GM12892 (cell line): ENCODE data around the gene MDFIC.

ENCODE experiments used
- DNase-seq: peaks from one replicate; pipeline ENCODE4 v3.0.0; 2011; ENCODE audit not compliant: insufficient read length
- FAIRE-seq: peaks from 2 replicates; lab custom pipeline; 2011; peaks lifted over from hg19 to GRCh38; lab: Jason Lieb, UNC
- POLR2A ChIP-seq: IDR thresholded peaks from 2 replicates; pipeline ENCODE4 v1.6.1; 2011; ENCODE audit warnings: low read depth, low read length, control low read depth
- POLR2AphosphoS5 ChIP-seq: IDR thresholded peaks from 2 replicates; pipeline ENCODE4 v1.6.1; 2011; ENCODE audit warnings: low read depth, low read length, control low read depth
- TAF1 ChIP-seq: IDR thresholded peaks from 2 replicates; pipeline ENCODE4 v1.6.1; 2011; ENCODE audit warnings: low read depth, mild to moderate bottlenecking, control low read depth, low read length, borderline replicate concordance

Gene MDFIC

GRCh38 chr7:114941692-114942091, 19.8 kb downstream of the MDFIC start:
- TF ChIP-seq POLR2A (no peak), TAF1 (no peak), POLR2AphosphoS5 (no peak)
- DNase-seq (no peak), FAIRE-seq (peak; percentile 91)

- TF ChIP-seq POLR2A (no peak), POLR2AphosphoS5 (no peak), TAF1 (no peak)
- DNase-seq (no peak), FAIRE-seq (peak; percentile 62)
These were observed 20.7 kb downstream of the MDFIC start for GRCh38 chr7:114942446-114943175.

- no peak for FAIRE-seq
- TF ChIP-seq POLR2A, result no peak
- no peak for TF ChIP-seq POLR2AphosphoS5
- TF ChIP-seq TAF1, result no peak
- DNase-seq, result no peak
These were observed 21.6 kb downstream of the MDFIC start for GRCh38 chr7:114943530-114943929.

- peak; percentile 38 for FAIRE-seq
- DNase-seq, result no peak
- TF ChIP-seq TAF1 (no peak), POLR2AphosphoS5 (no peak), POLR2A (no peak)
These were observed 22.3 kb downstream of the MDFIC start for GRCh38 chr7:114943953-114944744.

GRCh38 chr7:114944745-114945625, 23.1 kb downstream of the MDFIC start:
- no peak for FAIRE-seq
- no peak for TF ChIP-seq TAF1
- TF ChIP-seq POLR2AphosphoS5, result no peak
- DNase-seq, result no peak

- no peak for DNase-seq
- FAIRE-seq, result no peak
- TF ChIP-seq TAF1, result no peak
- no peak for TF ChIP-seq POLR2AphosphoS5
- TF ChIP-seq POLR2A, result no peak
These were observed 27.3 kb downstream of the MDFIC start for GRCh38 chr7:114949231-114949630.

GRCh38 chr7:114952296-114952695, 30.4 kb downstream of the MDFIC start:
- no peak for TF ChIP-seq POLR2A
- no peak for TF ChIP-seq TAF1
- no peak for TF ChIP-seq POLR2AphosphoS5
- FAIRE-seq (no peak), DNase-seq (no peak)

GRCh38 chr7:114953724-114954123, 31.8 kb downstream of the MDFIC start:
- TF ChIP-seq TAF1, result no peak
- no peak for TF ChIP-seq POLR2AphosphoS5
- TF ChIP-seq POLR2A, result no peak
- FAIRE-seq, result no peak
- no peak for DNase-seq

- FAIRE-seq (no peak), DNase-seq (no peak)
- TF ChIP-seq POLR2AphosphoS5 (no peak), POLR2A (no peak), TAF1 (no peak)
These were observed 34.8 kb downstream of the MDFIC start for GRCh38 chr7:114956702-114957101.

GRCh38 chr7:114957444-114957843, 35.5 kb downstream of the MDFIC start:
- TF ChIP-seq POLR2AphosphoS5 (no peak), POLR2A (no peak), TAF1 (no peak)
- DNase-seq, result no peak
- no peak for FAIRE-seq

- peak; percentile 24 for FAIRE-seq
- no peak for TF ChIP-seq POLR2A
- TF ChIP-seq TAF1, result no peak
- TF ChIP-seq POLR2AphosphoS5, result no peak
- DNase-seq, result no peak
These were observed 38.0 kb downstream of the MDFIC start for GRCh38 chr7:114959931-114960330.

GRCh38 chr7:114962441-114962840, 40.5 kb downstream of the MDFIC start:
- FAIRE-seq (no peak), DNase-seq (no peak)
- TF ChIP-seq POLR2AphosphoS5 (no peak), TAF1 (no peak), POLR2A (no peak)
